Left ventricle myocardium inferior (tissue), 1 donor: Measurements from ENCODE around the gene HERPUD2. TPM values are rescaled to one million over a fixed set of nuclear protein-coding genes. Genes with fewer than 3 reads are reported as not detected.

Experiments
- DNase-seq: peaks from one replicate; pipeline ENCODE4 v3.0.0-alpha.2; 2020
- H3K27ac ChIP-seq: fragments of 200-600 bp; replicated peaks from 2 replicates; pipeline ENCODE4 v1.8.0; 2021
- H3K27me3 ChIP-seq: fragments of 200-600 bp; 2 replicates; pipeline ENCODE4 v1.8.0; 2021; ENCODE audit warnings: low read depth
- H3K36me3 ChIP-seq: fragments of 200-600 bp; 2 replicates; pipeline ENCODE4 v1.8.0; 2021
- H3K4me1 ChIP-seq: fragments of 200-600 bp; 2 replicates; pipeline ENCODE4 v1.8.0; 2021
- H3K4me3 ChIP-seq: fragments of 200-600 bp; 2 replicates; pipeline ENCODE4 v1.8.0; 2021; ENCODE audit warnings: mild to moderate bottlenecking, moderate library complexity
- H3K9me3 ChIP-seq: fragments of 200-600 bp; replicated peaks from 2 replicates; pipeline ENCODE4 v1.8.0; 2021
- intact Hi-C: fragments of 100-400 bp; cut with micrococcal nuclease; formaldehyde crosslinking; loops from one replicate; pipeline ENCODE4 v1.11.0; 2022
- total RNA-seq: library from RNA; stranded (reverse); fragmentation: NEBNext Ultra II Directional; extraction: Animal tissue kit (Norgen Biotek cat#: 25700); gene quantifications from one replicate; pipeline ENCODE4 v1.2.1, GENCODE V29; 2021
- TF ChIP-seq, protein P1 (sequence below): fragments of 200-600 bp; IDR thresholded peaks from 2 replicates; pipeline ENCODE4 v1.8.0; 2021; ENCODE audit warnings: antibody characterized with exemption, mild to moderate bottlenecking, borderline replicate concordance
- donor health status: DM: no; HTN: yes; CAD: no; lungs with severe emphysema.

The HERPUD2 gene
- total RNA-seq, 1 donor from 2014 or later: 13.6 TPM

DNA sequence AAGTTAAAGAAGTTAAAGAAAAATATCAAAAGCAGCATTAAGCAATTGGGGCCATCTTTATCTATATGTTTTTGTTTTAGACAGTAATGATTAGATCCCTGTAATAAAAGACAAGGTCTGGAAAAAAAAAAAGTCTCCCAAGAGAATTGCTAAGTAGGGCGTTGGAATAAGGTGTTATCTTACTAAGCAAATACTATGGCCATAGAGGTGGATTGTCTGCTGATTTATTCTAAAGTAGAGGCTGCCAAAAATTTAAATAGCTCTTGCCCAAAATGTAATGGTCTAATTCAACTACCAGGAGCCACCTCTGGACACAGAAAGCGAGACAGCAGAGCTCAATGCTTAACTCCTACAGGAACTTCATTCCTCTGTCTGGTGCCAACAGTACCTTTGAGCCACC is 71.6 kb downstream of the HERPUD2 start:
- H3K4me1 ChIP-seq: peaks cover 6% of the 10 kb centered on the region
- no peaks in the 10 kb centered on the region for H3K27me3 ChIP-seq
- no peaks in the 10 kb centered on the region for H3K9me3 ChIP-seq
- no peak for DNase-seq
- intact Hi-C loops: loop anchor here (10.0 kb wide), 1 partner anchor 199 kb away; no protein-coding TSS in a partner anchor
- H3K4me3 ChIP-seq: no peak overlapping the region
- H3K36me3 ChIP-seq: peaks cover 7% of the 10 kb centered on the region
- TF ChIP-seq, protein P1, sequence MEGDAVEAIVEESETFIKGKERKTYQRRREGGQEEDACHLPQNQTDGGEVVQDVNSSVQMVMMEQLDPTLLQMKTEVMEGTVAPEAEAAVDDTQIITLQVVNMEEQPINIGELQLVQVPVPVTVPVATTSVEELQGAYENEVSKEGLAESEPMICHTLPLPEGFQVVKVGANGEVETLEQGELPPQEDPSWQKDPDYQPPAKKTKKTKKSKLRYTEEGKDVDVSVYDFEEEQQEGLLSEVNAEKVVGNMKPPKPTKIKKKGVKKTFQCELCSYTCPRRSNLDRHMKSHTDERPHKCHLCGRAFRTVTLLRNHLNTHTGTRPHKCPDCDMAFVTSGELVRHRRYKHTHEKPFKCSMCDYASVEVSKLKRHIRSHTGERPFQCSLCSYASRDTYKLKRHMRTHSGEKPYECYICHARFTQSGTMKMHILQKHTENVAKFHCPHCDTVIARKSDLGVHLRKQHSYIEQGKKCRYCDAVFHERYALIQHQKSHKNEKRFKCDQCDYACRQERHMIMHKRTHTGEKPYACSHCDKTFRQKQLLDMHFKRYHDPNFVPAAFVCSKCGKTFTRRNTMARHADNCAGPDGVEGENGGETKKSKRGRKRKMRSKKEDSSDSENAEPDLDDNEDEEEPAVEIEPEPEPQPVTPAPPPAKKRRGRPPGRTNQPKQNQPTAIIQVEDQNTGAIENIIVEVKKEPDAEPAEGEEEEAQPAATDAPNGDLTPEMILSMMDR: no peak
- no peak overlapping the region for H3K27ac ChIP-seq

DNA sequence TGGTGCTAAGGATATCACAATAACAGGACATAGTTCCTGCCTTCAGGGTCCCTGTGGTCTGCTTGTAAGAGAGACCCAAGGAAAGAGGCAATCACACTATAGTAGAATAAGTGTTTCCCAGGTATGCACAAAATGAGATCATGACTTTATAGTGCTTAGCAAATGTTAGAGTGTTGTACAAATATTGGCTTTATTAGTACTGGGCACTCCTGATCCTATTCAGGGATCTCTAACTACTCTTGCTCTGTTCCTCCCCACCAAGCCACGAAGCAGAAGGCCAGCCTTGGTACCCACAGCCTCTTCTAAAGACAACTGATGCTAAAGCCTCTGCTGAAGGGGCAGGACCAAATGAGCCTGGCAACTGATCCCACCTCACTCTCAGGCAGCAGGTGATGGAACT is 75.1 kb downstream of the HERPUD2 start:
- H3K4me1 ChIP-seq: peaks cover 6% of the 10 kb centered on the region
- H3K27me3 ChIP-seq: no peaks in the 10 kb centered on the region
- no peak overlapping the region for H3K4me3 ChIP-seq
- no peak for DNase-seq
- H3K27ac ChIP-seq: no peak overlapping the region
- no peaks in the 10 kb centered on the region for H3K9me3 ChIP-seq
- no peaks in the 10 kb centered on the region for H3K36me3 ChIP-seq
- intact Hi-C loops: loop anchor here (10.0 kb wide), 1 partner anchor 195 kb away; no protein-coding TSS in a partner anchor
- TF ChIP-seq, protein P1: no peak

DNA sequence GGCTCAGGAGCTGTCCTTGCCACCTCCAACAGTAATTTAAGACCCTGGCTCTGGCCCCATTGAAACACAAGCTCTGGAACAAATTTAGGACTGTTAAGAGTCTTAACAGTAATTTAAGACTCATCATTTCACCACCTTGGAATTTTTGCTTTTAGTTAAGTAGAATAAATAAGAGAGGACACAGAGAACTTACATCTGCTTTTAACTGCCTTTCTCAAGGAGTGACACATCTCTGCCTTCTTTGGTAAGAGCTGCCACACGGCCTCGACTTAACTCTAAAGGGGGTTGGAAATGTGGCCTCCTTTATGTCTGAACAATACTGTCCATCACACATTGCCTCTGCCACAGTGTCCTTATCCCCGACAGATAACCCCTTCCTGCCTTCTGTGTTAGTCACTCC is 77.9 kb downstream of the HERPUD2 start:
- no peak overlapping the region for H3K27ac ChIP-seq
- H3K4me3 ChIP-seq: no peak overlapping the region
- TF ChIP-seq, protein P1: no peak
- H3K27me3 ChIP-seq: no peaks in the 10 kb centered on the region
- no peaks in the 10 kb centered on the region for H3K36me3 ChIP-seq
- no peaks in the 10 kb centered on the region for H3K4me1 ChIP-seq
- intact Hi-C loops: no loop called here
- DNase-seq: no peak
- no peaks in the 10 kb centered on the region for H3K9me3 ChIP-seq

DNA sequence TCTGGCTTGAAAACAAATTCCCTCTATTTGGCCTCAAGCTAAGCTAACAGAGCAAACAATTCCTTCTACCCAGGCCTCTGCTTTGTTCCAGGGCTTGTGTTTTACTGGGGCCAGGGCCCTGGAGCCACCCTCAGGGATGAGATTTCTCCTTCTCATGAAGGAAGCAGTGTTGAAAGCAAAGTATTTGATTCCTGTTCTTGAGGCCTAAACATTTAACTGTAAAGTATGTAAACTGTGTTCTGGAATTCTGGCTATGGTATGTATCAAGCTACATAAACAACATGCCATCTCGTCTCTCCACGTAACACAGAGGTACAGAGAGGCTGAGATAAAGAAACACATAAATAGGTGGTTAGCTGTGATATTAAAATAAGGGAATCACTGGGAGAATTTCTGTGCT is 81.8 kb downstream of the HERPUD2 start:
- H3K27me3 ChIP-seq: no peaks in the 10 kb centered on the region
- H3K36me3 ChIP-seq: no peaks in the 10 kb centered on the region
- no peak for DNase-seq
- no peak overlapping the region for H3K4me3 ChIP-seq
- no peaks in the 10 kb centered on the region for H3K9me3 ChIP-seq
- intact Hi-C loops: no loop called here
- no peak overlapping the region for H3K27ac ChIP-seq
- H3K4me1 ChIP-seq: no peaks in the 10 kb centered on the region
- TF ChIP-seq, protein P1: no peak

DNA sequence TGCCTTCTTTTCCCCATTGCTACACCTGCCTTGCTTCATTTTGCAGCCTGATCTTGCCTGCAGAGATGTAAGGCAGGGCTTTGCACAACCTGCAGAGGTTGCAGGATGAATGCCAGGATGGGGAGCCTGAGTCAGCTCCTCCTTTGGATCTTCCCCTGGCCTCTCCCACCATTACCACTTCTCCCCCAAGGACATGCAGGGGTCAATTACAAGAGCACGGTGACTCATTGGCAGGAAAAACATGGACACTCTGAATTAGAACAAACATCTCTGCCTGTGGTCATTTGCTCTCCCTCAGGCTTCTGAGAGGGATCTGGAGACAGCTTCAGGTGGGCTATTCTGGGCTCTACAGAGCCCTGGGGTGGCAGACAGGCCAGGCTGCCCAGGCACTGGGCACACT is 89.2 kb downstream of the HERPUD2 start:
- Histone ChIP-seq H3K4me1 (peaks cover 5% of the 10 kb centered on the region), H3K36me3 (no peaks in the 10 kb centered on the region), H3K27me3 (no peaks in the 10 kb centered on the region), H3K9me3 (no peaks in the 10 kb centered on the region), H3K27ac (no peak overlapping the region), H3K4me3 (no peak overlapping the region)
- intact Hi-C loops: no loop called here
- DNase-seq: no peak
- TF ChIP-seq, protein P1: no peak

DNA sequence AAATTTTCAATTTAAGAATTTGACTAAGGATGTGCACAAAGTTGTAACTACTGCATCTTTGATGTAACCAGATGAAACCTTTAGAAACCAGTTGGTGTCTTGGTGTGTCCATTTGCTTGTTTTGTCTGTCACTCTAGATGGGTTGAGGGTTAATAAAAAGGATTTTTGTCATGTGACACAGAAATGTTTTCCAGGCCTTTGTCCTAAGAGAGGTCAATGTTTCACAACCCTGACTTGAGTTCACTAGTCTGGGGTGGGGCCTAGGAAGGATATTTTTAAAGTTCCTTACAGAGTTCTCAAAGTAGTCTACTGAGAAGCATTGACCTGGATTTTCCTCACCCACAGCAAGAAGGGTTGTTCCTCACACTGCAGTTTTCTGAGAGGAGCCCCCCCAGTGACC is 90.3 kb downstream of the HERPUD2 start:
- intact Hi-C loops: no loop called here
- H3K27me3 ChIP-seq: no peaks in the 10 kb centered on the region
- H3K9me3 ChIP-seq: no peaks in the 10 kb centered on the region
- DNase-seq: no peak
- TF ChIP-seq, protein P1: no peak
- no peaks in the 10 kb centered on the region for H3K36me3 ChIP-seq
- H3K4me1 ChIP-seq: peaks cover 5% of the 10 kb centered on the region
- H3K4me3 ChIP-seq: no peak overlapping the region
- H3K27ac ChIP-seq: no peak overlapping the region
